A549 (cell line): Measurements from ENCODE around the gene SRC.

ENCODE experiments used
- CHD2 ChIP-seq: fragments of 150-350 bp; IDR thresholded peaks from 2 replicates; pipeline ENCODE4 v1.6.1; 2014; ENCODE audit warnings: low read length; ENCODE audit not compliant: partially characterized antibody
- NPAS2 ChIP-seq: fragments of 250-450 bp; sonication (Bioruptor Pico); IDR thresholded peaks from 2 replicates; pipeline ENCODE4 v1.8.0; 2022; ENCODE audit warnings: mild to moderate bottlenecking, moderate library complexity, borderline replicate concordance
- POLR2A ChIP-seq: IDR thresholded peaks from 2 replicates; pipeline ENCODE4 v1.6.1; 2012; ENCODE audit warnings: mild to moderate bottlenecking, low read length
- REST ChIP-seq: fragments of 200-600 bp; sonication (generic); IDR thresholded peaks from 2 replicates; pipeline ENCODE4 v1.6.1; 2016; ENCODE audit warnings: antibody characterized with exemption, mild to moderate bottlenecking, moderate library complexity
- ZFP36 ChIP-seq: fragments of 450-650 bp; IDR thresholded peaks from 2 replicates; pipeline ENCODE4 v1.6.1; 2014; ENCODE audit warnings: borderline replicate concordance; ENCODE audit not compliant: partially characterized antibody

- TF ChIP-seq REST: no peak
- peak; percentile 99 for TF ChIP-seq ZFP36
- TF ChIP-seq POLR2A: peak; percentile 12; the same call in 1 of the 2 replicates
- no peak for TF ChIP-seq CHD2
- no peak for TF ChIP-seq NPAS2 (CRISPR knock-in tag)
Observed at GRCh38 chr20:37379967-37380828, 34.3 kb downstream of the SRC start.
